Vagina (tissue), 2 donors: Measurements from ENCODE around the gene ARHGEF17.

Source experiments
- POLR2A ChIP-seq, 2 donors: fragments of 450-650 bp; IDR thresholded peaks; one replicate each; pipeline ENCODE4 v1.6.1; 2017; ENCODE audit warnings: antibody characterized with exemption in 2 of 2, mild to moderate bottlenecking in 2 of 2, moderate library complexity in 2 of 2
- POLR2AphosphoS5 ChIP-seq, 2 donors: sonication (generic); formaldehyde crosslinking; IDR thresholded peaks; one replicate each; pipeline ENCODE4 v1.9.0; 2017; ENCODE audit warnings: antibody characterized with exemption in 2 of 2, mild to moderate bottlenecking in 2 of 2, low read depth in 1 of 2; ENCODE audit not compliant: insufficient read depth in 1 of 2
- TF ChIP-seq, protein P1 (sequence below), 3 experiments: fragments of 450-650 bp in 2 of 3; fragments of 200-600 bp in 1 of 3; sonication (generic) in 1 of 3; IDR thresholded peaks; one replicate each; pipeline ENCODE4 v1.5.1; 2017 to 2019; ENCODE audit warnings: antibody characterized with exemption in 3 of 3, mild to moderate bottlenecking in 2 of 3, moderate library complexity in 2 of 3

DNA sequence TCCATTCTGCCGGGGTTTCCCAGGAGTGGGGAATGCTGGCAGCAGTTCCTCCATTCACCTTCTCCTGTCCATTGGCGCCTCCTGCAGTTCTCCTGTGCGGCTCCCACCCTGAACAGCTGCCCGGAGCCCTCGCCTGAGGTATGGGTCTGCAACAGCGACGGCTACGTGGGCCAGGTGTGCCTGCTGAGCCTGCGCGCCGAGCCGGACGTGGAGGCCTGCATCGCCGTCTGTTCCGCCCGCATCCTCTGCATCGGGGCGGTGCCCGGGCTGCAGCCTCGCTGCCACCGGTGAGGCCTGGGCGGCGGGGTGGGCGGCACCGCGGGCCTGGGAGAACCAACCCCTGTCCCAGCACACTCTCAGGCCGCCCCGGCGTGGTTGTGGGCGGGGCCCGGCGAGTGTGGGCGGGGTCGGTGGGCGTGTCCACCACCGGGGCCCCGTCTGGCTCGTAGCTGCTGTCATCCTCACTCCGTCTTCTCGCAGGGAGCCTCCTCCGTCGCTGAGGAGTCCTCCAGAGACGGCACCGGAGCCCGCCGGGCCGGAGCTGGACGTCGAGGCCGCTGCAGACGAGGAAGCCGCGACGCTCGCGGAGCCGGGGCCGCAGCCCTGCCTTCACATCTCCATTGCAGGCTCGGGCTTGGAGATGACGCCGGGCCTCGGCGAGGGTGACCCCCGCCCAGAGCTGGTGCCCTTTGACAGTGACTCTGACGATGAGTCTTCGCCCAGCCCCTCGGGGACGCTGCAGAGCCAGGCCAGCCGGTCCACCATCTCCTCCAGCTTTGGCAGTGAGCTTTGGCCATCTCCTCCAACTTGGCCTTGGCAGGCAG, 54.1 kb downstream of the ARHGEF17 start:
- TF ChIP-seq, protein P1, sequence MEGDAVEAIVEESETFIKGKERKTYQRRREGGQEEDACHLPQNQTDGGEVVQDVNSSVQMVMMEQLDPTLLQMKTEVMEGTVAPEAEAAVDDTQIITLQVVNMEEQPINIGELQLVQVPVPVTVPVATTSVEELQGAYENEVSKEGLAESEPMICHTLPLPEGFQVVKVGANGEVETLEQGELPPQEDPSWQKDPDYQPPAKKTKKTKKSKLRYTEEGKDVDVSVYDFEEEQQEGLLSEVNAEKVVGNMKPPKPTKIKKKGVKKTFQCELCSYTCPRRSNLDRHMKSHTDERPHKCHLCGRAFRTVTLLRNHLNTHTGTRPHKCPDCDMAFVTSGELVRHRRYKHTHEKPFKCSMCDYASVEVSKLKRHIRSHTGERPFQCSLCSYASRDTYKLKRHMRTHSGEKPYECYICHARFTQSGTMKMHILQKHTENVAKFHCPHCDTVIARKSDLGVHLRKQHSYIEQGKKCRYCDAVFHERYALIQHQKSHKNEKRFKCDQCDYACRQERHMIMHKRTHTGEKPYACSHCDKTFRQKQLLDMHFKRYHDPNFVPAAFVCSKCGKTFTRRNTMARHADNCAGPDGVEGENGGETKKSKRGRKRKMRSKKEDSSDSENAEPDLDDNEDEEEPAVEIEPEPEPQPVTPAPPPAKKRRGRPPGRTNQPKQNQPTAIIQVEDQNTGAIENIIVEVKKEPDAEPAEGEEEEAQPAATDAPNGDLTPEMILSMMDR (IDR thresholded peaks at IDR 0.05) = no peak
- no peak for TF ChIP-seq POLR2AphosphoS5 (IDR thresholded peaks at IDR 0.05; ENCODE audit: insufficient read depth in 1 of 2, low read depth in 1 of 2)
- TF ChIP-seq POLR2A (IDR thresholded peaks at IDR 0.05) = no peak
